Astrocyte (in vitro differentiated cells and primary cell): Measurements from ENCODE around the gene WDR7.

Source experiments
- EZH2 ChIP-seq: IDR thresholded peaks from 2 replicates; pipeline ENCODE4 v1.6.1; 2012; ENCODE audit warnings: mild to moderate bottlenecking, low read length, inconsistent platforms; ENCODE audit not compliant: insufficient read depth
- TF ChIP-seq, protein P1 (sequence below): IDR thresholded peaks from 2 replicates; pipeline ENCODE4 v1.5.1; 2011; ENCODE audit warnings: low read depth, mild to moderate bottlenecking, inconsistent platforms, low read length, moderate library complexity; ENCODE audit not compliant: insufficient read depth

DNA sequence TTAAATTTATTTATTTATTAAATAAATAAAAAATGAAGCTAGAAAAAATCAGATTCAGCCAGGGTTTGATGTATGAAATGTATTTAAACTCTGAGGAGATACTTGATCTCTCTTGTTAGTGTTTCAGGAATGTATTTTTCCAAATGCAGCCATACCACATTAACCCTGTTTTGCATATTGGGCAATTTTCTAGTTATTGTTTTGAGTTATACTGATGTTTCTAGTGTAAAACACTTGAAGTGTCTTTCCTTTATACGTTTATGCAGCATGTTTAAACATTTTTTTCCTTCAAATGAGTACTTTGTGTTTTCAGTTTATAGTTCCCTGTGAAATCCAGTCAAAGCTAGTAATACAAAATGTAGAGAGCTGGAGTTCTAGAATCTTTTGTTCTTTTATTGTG is 69.9 kb downstream of the WDR7 start:
- TF ChIP-seq, protein P1, sequence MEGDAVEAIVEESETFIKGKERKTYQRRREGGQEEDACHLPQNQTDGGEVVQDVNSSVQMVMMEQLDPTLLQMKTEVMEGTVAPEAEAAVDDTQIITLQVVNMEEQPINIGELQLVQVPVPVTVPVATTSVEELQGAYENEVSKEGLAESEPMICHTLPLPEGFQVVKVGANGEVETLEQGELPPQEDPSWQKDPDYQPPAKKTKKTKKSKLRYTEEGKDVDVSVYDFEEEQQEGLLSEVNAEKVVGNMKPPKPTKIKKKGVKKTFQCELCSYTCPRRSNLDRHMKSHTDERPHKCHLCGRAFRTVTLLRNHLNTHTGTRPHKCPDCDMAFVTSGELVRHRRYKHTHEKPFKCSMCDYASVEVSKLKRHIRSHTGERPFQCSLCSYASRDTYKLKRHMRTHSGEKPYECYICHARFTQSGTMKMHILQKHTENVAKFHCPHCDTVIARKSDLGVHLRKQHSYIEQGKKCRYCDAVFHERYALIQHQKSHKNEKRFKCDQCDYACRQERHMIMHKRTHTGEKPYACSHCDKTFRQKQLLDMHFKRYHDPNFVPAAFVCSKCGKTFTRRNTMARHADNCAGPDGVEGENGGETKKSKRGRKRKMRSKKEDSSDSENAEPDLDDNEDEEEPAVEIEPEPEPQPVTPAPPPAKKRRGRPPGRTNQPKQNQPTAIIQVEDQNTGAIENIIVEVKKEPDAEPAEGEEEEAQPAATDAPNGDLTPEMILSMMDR = no peak
- no peak for TF ChIP-seq EZH2
